NCI-H748 treated with DMSO at 0.1 percent for 48 hours (cell line): ENCODE data around the gene ITGAV.

ENCODE experiments used
- DNase-seq: peaks from one replicate; lab custom pipeline; 2025; lab: John Stamatoyannopoulos, UW

The ITGAV gene

DNA sequence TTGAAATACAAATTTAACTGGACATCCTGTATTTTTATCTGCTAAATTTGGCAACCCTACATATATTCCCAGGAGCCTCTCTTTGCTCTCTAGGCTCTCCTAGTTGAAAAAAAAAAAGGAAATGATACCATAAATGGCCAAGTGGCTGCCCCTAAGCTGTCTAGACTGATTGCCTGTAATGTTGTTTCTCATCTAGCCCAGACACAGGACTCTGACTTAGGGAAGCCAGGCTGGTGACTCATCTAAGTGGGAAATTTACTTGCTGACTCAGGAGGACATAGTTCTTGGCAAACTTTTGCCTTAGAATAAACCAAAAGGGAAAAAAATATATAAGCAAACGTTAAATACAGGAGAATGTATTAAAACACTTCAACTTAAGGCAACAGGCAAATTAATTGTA, 14.6 kb upstream of the ITGAV start:
- no peak for DNase-seq

- no peak for DNase-seq
Observed at GRCh38 chr2:186575856-186576255, 14.0 kb upstream of the ITGAV start.

- DNase-seq: no peak
Observed at GRCh38 chr2:186576614-186577013, 13.2 kb upstream of the ITGAV start.

GRCh38 chr2:186582698-186583097, 7.2 kb upstream of the ITGAV start:
- no peak for DNase-seq

DNA sequence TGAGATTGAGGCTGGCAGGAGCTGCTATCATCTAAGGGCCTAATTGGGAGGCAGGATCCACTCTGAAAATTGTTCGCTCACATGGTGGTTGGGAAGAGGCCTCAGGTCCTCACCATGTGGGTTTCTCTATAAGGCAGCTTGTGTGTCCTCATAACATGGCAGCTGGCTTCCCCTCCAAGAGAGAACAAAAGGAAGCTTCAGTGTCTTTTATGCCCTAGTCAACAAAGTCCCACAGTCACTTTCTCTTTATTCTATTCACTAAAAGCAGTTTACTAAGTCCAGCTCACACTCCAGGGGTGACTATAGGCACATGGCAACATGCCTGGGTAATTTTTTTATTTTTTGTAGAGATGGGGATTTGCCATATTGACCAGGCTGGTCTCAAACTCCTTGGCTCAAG, 5.8 kb upstream of the ITGAV start:
- no peak for DNase-seq

GRCh38 chr2:186588421-186588820, 1.4 kb upstream of the ITGAV start:
- no peak for DNase-seq

GRCh38 chr2:186588940-186589611, 780 bp upstream of the ITGAV start:
- DNase-seq: peak; percentile 63

DNA sequence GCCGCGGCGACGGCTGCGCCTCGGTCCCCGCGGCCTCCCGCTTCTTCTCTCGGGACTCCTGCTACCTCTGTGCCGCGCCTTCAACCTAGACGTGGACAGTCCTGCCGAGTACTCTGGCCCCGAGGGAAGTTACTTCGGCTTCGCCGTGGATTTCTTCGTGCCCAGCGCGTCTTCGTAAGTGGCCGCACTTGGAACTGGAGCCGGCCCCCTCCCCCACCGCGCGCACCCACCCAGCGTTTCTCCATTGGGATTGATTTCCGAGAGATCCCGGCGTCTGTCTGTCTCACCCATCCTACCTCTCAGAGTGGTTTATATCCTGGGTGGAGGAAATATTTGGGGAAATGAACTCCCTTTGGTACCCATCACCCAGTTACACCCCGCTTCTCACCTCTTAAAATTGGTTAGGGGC, 498 bp downstream of the ITGAV start:
- peak; percentile 63 for DNase-seq

- peak; percentile 68 for DNase-seq
Observed at GRCh38 chr2:186590759-186591505, 1.1 kb downstream of the ITGAV start.

DNA sequence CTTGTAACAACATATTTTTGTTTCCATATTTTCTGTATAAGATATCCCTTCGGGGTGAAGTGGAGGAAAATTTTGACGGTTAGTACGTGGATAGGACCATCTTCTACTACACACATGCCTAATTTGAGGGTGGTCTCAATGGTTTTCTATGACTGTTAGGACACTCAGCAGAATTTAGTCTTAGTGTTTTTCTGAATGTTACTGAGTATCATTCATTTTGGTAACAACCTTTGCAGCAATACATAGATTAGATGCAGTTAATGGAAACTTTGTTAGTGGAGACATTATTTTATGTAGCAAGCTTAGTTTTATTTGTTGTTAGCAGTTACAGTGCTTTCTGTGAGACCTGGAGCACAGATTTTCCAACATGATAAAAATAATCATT, 1.6 kb downstream of the ITGAV start:
- peak; percentile 31 for DNase-seq

DNA sequence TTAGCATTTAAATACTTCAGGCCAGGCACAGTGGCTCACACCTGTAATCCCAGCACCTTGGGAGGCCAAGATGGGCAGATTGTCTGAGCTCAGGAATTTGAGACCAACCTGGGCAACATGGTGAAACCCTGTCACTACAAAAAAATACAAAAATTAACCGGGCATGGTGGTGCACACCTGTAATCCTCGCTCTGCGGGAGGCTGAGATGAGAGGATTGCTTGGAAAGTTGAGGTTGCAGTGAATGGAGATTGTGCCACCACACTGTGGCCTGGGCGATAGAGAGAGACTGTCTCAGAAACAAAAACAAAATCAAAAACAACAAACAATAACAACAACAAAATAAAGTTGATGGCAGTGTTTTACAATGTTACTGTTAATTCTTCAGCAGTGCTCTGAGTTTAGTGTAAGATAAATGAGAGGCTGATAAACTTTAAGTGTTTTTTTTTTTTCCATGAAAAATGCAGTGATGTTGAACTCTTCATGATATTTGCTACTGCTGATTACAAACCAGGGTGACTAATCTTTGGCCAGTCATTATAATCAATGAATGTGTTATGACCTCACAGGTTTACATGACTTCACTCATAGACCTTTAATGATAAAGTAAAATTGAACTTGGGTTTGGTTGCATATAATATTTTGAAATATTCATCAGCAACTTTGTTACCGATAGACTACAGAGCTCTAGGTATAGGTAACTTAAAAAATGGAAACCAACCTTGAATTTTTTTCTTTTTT, 2.5 kb downstream of the ITGAV start:
- no peak for DNase-seq

DNA sequence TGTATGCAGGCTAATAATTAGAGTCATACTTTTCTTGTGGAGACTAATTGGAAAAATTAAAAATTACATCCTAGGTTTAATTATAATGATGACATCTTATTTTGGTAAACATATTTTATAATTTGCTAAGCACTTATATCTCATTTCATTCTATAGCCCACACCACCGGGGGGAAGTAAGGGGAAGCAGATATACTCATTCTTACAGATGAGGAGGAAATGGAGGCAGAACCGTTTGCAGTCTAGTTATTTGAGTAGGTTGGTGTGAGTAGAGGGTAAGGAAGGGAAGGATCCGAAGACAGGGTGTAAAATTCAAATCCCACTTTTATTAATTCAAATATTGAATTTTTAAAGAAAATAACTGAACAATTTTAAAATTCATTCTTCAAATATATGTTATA, 3.7 kb downstream of the ITGAV start:
- no peak for DNase-seq

DNA sequence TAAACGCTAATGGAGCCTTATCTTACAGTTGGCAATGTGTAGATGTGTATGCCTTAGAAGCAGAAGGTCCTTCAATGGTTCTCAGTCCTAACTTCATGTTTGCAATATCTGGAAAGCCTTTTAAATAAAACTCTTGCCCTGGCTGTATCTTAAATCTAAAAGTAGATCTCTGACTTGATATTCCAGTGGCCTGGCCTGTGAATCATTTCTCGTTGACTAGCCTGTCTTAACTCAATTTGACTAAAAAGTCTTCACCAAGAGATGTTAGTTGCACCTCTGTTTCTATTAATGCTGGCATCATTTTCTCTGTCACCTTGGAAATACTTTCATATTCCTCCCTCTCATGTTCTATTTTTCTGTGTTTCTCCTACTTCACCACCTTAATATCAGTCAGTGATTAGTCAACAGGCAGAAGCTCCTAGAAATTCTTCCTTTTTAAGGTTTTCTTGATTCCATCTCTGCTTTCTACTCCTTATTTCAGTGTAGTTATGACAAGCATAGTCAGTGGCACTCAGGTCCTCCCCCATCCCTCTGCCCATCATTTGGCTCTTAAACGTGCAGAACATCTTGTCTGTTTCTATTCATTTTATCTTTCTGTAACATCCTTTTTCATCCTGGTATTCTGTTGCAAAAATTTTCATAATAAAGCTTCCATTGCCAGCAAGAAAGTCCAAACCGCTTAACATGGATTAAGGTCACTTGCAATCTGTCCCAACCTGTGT, 4.3 kb downstream of the ITGAV start:
- no peak for DNase-seq

GRCh38 chr2:186595219-186595618, 5.4 kb downstream of the ITGAV start:
- no peak for DNase-seq

- no peak for DNase-seq
Observed at GRCh38 chr2:186599186-186599778, 9.4 kb downstream of the ITGAV start.

- no peak for DNase-seq
Observed at GRCh38 chr2:186603286-186603685, 13.4 kb downstream of the ITGAV start.

- no peak for DNase-seq
Observed at GRCh38 chr2:186605041-186605440, 15.2 kb downstream of the ITGAV start.

- no peak for DNase-seq
Observed at GRCh38 chr2:186607660-186608324, 17.9 kb downstream of the ITGAV start.

DNA sequence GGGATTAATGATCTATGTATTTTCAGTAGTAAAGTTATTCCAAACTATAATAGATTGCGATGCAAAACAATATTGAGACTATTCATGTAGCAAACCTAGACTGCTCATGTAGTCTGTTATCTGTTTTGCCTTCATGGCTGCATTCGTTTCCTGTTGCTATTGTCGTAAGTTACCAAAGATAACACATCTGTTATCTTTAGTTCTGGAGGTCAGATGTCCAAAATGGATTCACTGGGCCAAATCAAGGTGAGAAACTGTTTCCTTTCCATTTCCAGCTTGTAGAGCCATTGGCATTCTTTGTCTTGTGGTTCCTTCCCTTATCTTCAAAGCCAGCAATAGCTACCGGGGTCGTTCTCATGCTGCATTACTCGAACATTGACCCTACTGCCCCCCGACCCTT, 20.9 kb downstream of the ITGAV start:
- DNase-seq: no peak

GRCh38 chr2:186611526-186611925, 21.7 kb downstream of the ITGAV start:
- no peak for DNase-seq

- no peak for DNase-seq
Observed at GRCh38 chr2:186612026-186612425, 22.2 kb downstream of the ITGAV start.
